ENCODE data around the gene JAK1.

The JAK1 gene

GRCh38 chr1:64950284-64950809 lies 16.0 kb downstream of the JAK1 start:
- no peak for TF ChIP-seq CTCF (IDR thresholded peaks at IDR 0.05; ENCODE audit: low read length, missing control alignments)
- no peak for DNase-seq (ENCODE audit: low read depth)
- no peak overlapping the region for H3K4me3 ChIP-seq (replicated peaks; ENCODE audit: low read depth, low read length)

- no peak overlapping the region for H3K4me3 ChIP-seq (replicated peaks; ENCODE audit: low read depth, low read length)
- DNase-seq (ENCODE audit: low read depth) = no peak
- TF ChIP-seq CTCF (IDR thresholded peaks at IDR 0.05; ENCODE audit: low read length, missing control alignments) = no peak
Observed at GRCh38 chr1:64948905-64949833, 17.2 kb downstream of the JAK1 start.

GRCh38 chr1:64948216-64948615 lies 18.1 kb downstream of the JAK1 start:
- no peak overlapping the region for H3K4me3 ChIP-seq (replicated peaks; ENCODE audit: low read depth, low read length)
- DNase-seq (ENCODE audit: low read depth) = no peak
- TF ChIP-seq CTCF (IDR thresholded peaks at IDR 0.05; ENCODE audit: low read length, missing control alignments) = no peak

GRCh38 chr1:64946916-64947315 lies 19.4 kb downstream of the JAK1 start:
- no peak for DNase-seq (ENCODE audit: low read depth)
- no peak overlapping the region for H3K4me3 ChIP-seq (replicated peaks; ENCODE audit: low read depth, low read length)
- no peak for TF ChIP-seq CTCF (IDR thresholded peaks at IDR 0.05; ENCODE audit: low read length, missing control alignments)

GRCh38 chr1:64944913-64945312 lies 21.4 kb downstream of the JAK1 start:
- no peak overlapping the region for H3K4me3 ChIP-seq (replicated peaks; ENCODE audit: low read depth, low read length)
- no peak for DNase-seq (ENCODE audit: low read depth)
- TF ChIP-seq CTCF (IDR thresholded peaks at IDR 0.05; ENCODE audit: low read length, missing control alignments) = no peak

GRCh38 chr1:64942675-64943074 lies 23.7 kb downstream of the JAK1 start:
- no peak for DNase-seq (ENCODE audit: low read depth)
- no peak overlapping the region for H3K4me3 ChIP-seq (replicated peaks; ENCODE audit: low read depth, low read length)
- no peak for TF ChIP-seq CTCF (IDR thresholded peaks at IDR 0.05; ENCODE audit: low read length, missing control alignments)

All from fibroblast of pulmonary artery (primary cell).